HL-60/S4 (cell line): ENCODE results near the gene RAB33B.

Source experiments
- in situ Hi-C: fragments of 300-500 bp; cut with MboI; formaldehyde crosslinking; loops from 2 replicates; pipeline ENCODE4 v1.14.3; 2022; ENCODE audit warnings: low sequenced_read_pairs

The RAB33B gene

DNA sequence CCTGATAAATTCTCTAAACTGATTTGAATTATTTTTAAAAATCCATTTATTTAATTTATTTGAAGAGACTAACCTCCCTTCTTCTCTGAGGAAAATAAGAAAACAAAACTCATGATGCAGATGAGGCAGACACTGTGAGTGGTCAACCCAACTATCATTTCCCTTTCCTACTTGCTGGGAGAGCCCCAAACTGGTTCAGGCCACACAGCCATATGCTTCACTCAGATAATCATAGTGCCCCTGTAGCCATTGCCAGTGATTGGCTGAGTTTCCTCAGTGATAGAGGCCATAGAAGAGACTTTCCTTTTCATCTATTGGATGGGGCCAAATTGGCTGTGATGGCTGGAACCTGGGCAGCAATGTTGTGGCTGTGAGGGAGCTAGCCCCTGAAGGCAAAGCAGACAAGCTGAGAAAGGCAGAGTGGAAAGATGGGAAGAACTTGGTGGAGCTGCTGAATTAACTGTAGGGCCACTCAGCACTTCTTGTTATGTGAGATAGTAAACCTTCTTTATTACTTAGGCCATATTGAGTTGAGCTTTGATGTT lies 49.8 kb downstream of the RAB33B start:
- in situ Hi-C loops: no loop called here

DNA sequence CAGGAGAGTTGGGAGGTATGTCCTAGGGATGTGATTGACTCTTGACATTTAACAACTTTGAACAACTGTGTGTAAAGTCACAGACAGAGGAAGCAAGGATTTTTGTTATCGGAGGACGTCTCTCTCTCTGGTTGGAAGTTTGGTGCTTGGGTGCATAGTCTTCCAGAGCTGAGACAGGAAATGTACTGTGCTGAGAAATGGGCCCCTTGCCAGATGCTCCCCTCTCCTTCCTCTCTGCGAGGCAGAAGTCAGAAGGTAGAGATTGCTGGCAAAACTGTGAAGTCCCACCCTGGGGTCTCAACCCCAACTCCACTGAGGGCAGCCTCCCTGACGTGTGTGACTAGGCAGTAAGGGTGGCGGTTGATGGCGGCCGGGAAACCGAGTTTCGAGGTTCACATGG lies 52.9 kb downstream of the RAB33B start:
- in situ Hi-C loops: no loop called here

DNA sequence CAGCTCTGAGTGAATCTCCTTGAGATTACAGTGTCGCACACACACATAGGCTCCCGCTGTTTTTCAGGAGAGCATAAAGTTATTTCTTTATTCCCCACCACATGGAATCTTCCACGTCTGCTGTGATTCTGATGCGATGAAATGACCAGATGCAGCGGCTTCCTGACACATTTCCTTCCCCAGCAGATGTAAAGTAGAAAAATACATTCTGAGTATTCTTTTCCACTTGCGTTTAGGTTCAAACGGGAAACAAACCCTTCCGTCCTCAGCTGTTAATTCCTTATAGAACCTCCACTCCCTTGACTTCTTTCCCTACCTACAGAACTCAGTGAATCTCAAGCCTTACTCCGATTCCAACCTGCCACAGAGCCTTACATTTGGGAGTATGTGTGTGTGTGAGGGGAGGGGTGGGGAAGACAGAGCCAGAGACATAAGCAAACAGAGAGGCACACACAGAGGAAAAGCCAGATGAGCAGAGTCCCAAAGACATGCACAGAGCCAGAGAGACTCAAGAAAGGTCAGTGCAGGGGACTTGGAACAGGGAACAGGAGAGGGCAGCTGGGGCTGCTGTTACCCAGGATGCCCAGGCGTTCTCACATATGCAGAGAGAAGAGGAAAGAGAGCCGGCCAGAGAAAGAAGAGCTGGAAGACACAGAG lies 54.8 kb downstream of the RAB33B start:
- in situ Hi-C loops: no loop called here

GRCh38 chr4:139509727-139510410 lies 55.9 kb downstream of the RAB33B start:
- in situ Hi-C loops: no loop called here

GRCh38 chr4:139511320-139511719 lies 57.4 kb downstream of the RAB33B start:
- in situ Hi-C loops: no loop called here

DNA sequence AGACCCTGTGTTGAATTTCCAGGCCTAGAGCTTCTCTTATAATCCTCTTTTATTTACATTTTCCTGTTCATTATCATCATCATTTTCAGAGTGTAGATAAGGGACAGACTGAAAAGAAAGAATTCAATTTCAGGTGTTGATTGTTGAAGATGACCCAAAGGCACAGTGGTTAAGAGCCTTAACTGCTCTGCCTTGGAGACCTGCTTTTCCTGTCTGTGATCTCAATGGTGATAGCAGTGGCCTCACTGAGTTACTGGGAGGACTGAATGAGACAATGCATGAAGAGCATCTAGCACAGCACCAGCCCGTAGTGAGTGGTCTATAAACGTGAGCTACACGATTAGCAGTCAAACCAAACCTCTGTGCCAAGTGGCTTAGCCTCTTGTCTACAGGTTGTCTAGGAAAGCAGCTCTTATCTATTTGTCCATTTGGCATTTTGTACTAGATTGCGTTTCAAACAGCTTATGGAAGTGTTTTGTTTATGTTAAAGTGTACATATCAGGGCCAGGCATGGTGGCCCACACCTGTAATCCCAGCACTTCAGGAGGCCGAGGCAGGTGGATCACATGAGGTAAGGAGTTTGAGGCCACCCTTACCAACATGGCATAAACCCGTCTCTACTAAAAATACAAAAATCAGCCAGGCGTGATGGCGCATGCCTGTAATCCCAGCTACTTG lies 60.6 kb downstream of the RAB33B start:
- in situ Hi-C loops: no loop called here

- in situ Hi-C loops: no loop called here
These were observed 61.6 kb downstream of the RAB33B start for GRCh38 chr4:139515531-139515958.

DNA sequence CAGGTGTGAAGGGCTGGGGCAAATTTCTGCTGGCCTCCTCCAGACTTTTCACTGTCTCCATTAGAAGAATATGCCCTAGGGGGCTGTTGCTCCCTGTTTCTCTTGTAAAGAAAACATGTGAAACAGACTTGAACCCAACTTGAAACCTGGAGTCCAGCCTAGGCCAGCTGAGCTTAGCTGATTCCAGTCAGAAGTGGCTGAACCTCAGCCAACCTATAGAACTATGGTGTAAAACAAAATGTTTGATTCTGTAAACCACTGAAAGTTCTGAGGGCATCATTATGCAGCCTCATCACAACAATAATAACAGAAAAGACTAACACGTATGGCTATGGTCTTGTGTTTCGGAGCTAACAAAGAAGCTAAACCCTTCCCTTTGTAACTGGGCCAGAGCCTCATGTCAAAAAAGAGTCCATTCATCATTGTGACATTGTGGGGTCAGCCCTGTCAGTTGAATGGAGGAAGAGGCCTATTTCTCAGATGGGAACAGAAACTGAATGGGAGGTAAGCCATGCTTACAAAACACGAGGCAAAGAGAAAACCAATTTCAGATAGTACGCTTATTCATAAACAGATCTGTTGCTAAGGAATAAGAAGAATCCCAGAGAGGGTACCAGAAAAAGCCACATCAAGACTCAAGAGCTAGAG lies 68.0 kb downstream of the RAB33B start:
- in situ Hi-C loops: no loop called here

GRCh38 chr4:139522457-139522856 lies 68.5 kb downstream of the RAB33B start:
- in situ Hi-C loops: no loop called here

- in situ Hi-C loops: no loop called here
These were observed 69.2 kb downstream of the RAB33B start for GRCh38 chr4:139523076-139523475.

GRCh38 chr4:139524062-139524631 lies 70.2 kb downstream of the RAB33B start:
- in situ Hi-C loops: no loop called here

DNA sequence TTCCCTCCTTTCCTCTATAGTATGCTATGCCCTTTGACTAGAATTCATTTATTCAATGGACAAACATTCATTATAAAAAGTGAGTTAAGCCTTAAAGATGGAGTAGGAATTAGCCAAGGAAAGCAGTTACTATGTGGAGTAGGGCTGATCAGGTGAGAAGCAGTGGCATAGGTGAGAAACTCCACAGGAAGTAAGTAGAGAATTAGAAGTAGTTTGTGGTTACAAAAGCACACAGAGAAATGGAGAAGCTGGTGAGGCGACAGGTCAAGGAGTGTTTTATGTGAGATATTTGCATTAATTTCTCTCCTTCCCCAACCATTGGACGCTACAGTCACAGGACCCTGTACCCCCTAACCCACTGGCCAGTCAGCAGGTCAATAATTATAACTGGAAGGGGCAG lies 71.5 kb downstream of the RAB33B start:
- in situ Hi-C loops: no loop called here
